HG03439 (cell line): ENCODE measurements around the gene OVOL3.
"Not testable (repeated sequence)": the region's sequence is repeated elsewhere in the genome, so short reads cannot be mapped to it uniquely, and the experiment has no call there.

Experiments used
- ATAC-seq: cut with Tn5 transposase; IDR thresholded peaks from one replicate; pipeline ENCODE4 v1.9.1; 2021; ENCODE audit warnings: mild to moderate bottlenecking, moderate library complexity; ENCODE audit not compliant: unreplicated experiment

OVOL3 gene

DNA sequence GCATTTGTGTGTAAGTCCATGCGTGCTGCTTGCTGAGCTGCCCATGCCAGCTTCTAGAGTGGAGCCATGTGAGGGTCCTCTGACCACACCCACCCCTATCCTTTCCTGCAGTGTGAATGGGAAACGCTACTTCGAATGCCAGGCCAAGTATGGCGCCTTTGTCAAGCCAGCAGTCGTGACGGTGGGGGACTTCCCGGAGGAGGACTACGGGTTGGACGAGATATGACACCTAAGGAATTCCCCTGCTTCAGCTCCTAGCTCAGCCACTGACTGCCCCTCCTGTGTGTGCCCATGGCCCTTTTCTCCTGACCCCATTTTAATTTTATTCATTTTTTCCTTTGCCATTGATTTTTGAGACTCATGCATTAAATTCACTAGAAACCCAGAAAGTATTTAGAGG is 14.6 kb downstream of the OVOL3 start:
- ATAC-seq: no peak

DNA sequence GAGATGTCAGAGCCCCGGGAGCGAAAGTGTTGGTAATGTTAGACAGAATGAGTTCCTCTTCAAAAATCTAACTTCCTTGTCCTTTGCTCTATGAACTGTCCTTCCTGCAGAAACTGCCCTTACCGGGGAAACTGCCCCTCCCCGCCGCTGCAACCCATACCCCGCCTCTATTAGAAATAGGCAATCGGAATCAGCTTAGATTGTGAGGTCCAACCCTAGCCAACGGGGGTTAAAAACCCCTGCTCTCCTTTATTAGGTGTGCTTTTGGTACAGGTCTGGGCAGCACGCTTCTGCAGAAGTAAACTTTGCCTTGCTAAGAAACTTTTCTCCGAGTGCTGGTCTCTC is 17.4 kb downstream of the OVOL3 start:
- no peak for ATAC-seq

DNA sequence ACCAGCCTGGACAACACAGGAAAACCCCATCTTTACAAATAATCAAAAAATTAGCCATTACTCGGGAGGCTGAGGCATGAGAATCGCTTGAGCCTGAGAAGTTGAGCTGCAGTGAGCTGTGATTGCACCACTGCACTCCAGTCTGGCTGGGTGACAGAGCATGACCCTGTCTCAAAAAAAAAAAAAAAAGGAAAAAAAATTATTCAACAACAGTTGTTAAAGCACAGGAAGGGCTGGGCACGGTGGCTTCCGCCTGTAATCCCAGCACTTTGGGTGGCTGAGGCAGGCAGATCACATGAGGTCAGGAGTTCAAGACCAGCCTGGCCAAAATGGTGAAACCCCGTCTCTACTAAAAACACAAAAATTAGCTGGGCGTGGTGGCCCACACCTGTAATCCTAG is 20.3 kb downstream of the OVOL3 start:
- not testable (repeated sequence) for ATAC-seq

DNA sequence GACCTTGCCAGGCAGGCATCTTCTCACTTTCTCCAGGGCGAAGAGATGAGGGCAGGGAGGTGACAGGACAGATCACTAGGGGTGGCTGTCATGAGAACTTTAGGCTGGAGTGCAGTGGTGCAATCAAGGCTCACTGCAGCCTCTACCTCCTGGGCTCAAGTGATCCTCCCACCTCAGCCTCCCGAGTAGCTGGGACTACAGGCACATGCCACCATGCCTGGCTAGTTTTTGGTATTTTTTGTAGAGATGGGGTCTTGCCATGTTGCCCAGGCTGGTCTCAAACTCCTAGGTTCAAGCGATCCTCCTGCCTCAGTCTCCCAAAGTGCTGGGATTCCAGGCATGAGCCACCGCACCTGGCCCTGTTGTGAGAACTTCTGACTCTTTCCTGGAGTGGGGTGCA is 23.9 kb downstream of the OVOL3 start:
- not testable (repeated sequence) for ATAC-seq

DNA sequence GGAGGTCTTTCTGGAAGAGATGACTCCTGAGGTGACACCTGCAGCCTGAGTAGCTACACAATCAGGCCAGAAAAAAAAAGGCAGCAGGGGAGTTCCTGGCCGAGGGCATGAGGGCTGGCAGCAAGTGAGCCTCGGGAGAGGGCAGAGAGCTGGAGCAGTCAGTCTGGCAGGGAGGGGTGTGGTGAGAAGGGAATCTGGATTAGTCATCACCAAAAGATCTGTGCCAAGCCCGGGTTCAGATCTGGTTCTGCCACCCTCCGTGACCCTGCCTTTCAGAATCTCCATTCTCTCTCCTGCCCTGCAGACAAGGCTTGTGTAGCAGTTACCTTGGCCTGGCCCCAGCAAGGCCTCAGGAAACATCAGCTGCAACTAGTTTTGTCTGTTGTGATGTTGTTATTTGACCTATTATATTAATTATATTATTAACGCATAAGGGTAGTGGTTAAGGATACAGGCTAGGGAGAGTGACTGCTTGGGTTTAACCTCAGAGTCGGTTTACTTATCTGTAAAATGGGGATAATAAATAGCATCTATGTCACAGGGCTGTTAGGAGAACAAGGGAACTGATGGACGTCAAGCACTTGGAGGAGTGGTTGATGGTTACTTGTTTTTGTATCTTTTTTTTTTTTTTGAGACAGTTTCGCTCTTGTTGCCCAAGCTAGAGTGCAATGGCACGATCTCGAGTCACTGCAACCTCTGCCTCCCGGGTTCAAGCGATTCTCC is 26.2 kb downstream of the OVOL3 start:
- ATAC-seq: no peak

DNA sequence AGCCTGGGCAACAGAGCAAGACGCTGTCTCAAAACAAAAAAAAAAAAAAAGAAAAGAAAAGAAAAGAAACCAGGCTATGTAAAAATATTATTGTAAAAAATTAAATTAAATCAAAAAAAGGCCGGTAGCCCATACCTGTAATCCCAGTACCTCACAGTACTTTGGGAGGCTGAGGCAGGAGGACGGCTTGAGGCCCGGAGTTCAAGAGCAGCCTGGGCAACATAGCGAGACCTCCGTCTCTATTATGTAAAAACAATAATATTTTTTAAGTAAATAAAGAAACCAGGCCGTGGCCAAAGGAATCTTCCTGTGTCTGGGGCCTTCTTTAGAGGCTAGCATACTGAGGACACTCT is 28.2 kb downstream of the OVOL3 start:
- no peak for ATAC-seq

DNA sequence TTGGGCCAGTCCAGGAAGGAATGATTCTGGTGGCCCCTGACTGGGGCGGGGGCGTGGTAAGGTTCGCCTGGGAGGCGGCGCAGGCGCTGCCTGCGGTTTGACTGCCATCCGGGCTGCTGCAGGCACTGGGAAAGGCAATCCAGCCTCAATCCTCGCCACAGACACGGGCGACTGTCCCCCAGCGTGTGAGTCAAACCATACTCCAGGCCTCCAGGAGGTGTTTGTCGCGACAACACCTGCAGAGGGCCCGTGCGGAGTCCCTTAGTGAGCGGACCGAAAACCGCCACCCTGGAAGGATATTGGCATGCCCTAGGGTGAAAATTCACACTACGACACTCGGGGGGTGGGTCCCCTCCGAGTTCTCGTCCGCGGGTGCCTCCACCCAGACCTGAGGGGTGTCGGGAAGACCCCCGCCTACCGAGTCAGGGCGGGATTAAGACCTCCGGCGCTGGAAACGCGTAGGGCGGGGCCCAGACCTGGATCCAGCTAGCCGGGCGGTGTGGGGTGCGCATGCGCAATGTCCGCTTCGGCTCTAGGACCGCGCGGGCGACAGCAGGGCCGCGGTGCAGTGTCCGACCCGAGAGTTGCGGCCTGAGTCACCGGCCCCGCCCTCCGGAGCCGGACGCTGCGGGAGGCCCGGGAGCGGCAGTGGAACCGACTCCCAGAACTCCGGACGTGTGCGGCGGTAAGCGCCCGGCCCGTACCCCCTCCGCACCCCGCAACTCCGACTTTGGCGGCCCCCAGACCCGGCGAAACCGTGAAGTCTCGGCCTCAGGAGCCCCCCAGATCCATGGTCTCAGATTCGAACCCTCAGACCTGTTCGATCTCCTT is 28.7 kb downstream of the OVOL3 start, which contains the start of gene CAPNS1:
CAPNS1 (plus strand) TSS at position 594 of the 831 bp plus-strand sequence. CDS start 946 bp downstream, outside the sequence.
- ATAC-seq: peak; percentile 79

DNA sequence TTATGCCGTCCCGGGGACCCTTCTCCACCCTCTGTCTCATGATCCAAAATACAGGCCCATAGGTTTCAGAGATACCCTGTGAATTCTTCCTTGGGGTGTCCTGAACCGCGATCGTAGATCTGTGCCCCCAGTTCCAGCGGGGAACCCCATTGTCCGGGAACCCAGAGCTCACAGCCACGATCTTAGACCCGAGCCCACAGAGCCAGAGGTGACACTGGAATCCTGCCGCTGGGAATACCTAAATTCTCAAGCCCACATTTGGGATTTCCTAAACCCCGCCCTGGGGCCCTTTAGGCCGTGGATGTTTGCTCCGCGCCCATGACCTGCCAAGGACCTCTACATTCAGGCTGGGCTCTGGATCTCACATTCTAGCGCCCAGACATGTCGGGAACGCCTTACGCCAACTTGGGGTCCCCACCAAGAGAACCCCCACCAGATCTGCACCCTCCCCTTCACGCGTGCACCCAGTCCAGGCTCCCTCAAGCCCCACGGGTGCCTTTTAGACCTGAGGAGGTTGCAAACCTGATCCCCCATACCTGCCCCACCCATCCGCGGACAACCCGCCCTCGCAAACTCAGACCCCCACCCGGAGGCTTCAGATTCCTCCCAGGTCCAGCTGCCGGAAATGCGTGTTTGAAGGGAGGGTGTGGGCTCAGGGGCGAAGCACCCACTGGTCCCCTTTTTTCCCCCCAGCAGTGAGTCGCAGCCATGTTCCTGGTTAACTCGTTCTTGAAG is 29.5 kb downstream of the OVOL3 start:
- ATAC-seq: no peak

DNA sequence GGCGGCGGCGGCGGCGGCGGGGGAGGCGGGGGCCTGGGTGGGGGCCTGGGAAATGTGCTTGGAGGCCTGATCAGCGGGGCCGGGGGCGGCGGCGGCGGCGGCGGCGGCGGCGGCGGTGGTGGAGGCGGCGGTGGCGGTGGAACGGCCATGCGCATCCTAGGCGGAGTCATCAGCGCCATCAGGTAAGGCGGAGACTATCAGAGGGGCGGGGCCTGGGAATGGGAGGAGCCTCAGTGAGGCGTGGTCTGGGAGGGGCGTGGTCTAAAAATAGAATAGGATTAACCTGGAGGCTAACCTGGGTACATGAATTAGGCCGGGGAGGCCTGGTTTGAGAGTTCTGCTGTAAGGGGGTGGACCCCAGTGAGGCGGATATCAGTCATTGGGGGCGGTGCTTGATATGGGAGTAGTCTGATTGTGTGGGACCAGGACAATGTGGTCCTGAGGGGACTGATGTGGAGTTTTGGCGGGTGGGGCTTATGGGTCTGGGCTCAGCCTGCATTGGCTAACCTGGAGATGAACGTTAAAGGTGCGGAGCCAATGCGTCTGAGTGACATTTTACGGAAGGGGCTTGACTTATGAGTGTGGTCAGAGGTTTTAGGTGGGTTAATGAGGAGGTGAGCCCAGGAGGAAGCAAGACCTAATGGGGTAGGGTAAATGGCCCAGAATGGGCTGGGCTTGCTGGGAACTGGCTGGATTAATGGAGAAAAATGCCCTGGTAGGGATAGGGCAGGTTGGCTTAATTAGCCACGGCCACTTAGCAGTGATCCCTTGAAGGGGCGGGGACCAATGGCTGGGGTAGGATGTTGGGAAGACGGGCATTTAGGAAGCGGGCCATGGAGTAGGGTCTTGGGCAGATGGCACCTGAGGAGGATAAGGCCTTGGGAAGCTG is 30.3 kb downstream of the OVOL3 start:
- ATAC-seq: peak; percentile 45

DNA sequence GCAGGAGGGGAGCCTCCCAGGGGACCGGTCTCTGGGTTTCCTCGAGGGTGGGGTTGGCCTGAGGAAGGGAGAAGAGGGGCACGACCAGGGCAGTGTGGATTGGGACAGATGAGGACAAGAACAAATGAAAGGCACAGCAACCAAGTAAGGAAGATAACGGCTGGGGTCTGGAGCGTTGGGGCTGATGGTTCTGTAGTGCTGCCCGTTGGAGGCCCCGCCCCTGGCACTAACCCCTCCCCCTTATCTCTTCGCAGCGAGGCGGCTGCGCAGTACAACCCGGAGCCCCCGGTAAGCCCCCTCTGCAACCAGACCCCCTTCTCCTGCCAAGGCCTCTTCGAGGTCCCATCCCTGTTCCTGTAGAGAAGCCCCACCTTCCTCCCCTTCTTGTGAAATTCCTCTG is 31.1 kb downstream of the OVOL3 start:
- ATAC-seq: no peak

DNA sequence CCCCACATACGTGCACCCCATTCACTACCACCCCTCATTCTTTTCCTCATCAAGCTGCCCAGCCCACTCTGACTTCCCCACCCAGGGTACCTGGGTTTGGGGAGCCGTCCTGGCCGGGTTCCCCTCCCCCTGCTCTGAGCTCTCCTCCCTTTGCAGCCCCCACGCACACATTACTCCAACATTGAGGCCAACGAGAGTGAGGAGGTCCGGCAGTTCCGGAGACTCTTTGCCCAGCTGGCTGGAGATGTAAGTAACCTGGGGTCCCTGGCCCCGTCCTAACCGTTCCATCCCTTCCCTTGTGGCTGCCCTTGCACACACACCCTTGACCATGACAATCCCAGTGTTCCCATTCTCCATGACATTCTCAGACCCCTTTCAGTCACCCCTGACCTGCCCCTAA is 31.6 kb downstream of the OVOL3 start:
- ATAC-seq: no peak

DNA sequence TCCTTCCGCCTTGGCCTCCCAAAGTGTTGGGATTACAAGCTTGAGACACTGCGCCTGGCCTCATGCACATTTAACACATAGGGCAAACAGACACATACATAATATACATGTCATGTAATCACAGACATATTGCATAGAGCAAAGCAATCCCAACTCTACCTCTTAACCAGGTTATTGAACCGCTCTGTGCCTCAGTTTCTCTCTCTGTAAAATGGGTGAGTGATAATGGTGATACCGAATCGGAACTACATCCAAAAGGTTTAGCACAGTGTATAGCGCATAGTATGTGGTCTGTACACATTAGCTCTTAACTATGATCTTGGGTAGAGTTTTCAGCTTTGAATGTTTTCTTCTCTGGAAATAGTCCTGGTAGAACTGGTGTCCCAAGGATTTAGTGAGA is 33.7 kb downstream of the OVOL3 start:
- ATAC-seq: no peak

DNA sequence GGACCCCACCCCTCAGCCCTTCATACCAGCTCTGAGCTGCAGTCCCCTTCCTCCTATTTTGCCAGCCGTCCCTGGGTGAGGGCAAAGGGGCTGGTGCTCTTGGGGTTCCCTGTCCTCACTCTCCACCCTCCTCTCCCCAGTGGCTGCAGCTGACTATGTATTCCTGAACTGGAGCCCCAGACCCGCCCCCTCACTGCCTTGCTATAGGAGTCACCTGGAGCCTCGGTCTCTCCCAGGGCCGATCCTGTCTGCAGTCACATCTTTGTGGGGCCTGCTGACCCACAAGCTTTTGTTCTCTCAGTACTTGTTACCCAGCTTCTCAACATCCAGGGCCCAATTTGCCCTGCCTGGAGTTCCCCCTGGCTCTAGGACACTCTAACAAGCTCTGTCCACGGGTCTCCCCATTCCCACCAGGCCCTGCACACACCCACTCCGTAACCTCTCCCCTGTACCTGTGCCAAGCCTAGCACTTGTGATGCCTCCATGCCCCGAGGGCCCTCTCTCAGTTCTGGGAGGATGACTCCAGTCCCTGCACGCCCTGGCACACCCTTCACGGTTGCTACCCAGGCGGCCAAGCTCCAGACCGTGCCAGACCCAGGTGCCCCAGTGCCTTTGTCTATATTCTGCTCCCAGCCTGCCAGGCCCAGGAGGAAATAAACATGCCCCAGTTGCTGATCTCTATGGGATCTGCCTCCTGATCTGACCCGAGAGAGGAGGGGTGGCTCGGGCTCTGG is 38.9 kb downstream of the OVOL3 start:
- ATAC-seq: no peak

DNA sequence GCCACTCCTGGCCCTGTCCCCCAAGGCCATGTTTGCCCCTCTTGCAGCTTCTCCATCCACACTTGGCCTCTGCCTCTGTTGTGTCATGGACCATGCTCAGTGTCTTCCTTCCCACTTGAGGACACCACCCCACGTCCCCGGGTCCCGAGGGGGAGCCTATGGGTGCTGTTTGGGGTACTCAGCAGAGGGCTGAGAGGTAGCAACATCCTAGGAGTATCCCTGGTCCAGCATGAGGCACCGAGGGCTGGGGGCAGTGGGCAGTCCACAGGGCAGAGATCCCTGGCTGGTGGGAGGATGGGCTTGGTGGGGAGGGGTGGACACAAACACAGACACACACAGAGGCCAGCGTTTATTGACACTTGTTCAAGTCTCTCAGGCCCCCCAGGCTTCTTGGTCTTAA is 39.6 kb downstream of the OVOL3 start:
- ATAC-seq: no peak

DNA sequence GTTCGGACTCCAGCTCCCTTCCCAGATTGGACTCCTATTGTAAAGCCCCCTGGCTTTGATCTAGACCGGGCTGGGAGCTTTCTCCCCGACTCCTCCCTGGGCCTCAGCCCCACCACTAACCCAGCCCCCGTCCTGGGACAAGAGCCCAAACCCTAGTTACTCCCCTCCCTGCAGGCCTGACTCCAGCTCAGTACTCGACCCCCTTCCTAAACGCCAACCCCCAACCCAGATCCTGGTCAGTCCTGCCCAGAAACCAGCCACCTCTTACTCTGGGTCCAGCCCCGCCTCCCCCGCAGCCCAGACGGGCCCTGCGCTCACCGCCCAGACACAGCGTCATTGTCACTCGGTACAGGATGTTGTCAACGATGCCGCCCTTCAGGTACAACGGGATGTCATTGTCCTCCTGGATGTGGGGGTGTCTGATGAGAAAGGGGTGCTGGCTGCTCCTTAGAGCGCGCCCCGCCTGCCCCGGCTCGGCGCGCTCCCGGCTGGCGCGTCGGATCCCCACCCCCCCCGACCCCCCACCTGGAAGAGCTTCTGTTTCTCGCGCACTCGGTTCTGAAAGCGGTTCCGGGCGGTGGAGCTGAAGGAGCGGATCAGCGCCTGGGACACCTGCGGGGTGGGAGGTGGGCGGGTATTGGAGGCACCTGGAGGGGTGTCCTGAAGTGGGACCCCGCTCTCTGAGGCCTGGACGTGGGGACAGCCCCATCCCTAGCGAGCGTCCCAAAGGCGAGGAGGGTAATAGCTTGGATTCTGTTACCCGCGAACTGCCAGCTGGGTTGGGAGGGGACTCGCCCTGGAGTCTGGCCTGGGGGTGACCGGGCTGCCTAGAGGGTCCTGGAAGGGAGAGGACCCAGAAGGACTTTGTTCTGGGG is 40.4 kb downstream of the OVOL3 start:
- no peak for ATAC-seq

DNA sequence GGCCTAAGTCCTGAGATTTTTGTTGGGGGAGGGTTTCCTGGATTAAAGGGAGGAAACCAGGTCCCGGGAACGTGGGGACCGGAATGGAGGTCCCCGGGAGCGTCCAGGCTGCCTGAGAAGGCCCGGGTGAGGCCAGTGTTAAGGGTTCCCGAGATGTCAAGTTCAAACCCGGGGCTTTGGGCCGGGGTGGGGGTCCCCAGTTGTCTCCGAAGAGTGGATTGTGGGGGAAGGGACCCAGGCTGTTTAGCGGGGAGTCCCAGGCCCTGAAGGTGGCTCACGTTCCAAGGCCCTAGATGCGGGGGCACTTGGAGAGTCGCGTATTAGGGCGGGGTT is 41.0 kb downstream of the OVOL3 start:
- no peak for ATAC-seq

DNA sequence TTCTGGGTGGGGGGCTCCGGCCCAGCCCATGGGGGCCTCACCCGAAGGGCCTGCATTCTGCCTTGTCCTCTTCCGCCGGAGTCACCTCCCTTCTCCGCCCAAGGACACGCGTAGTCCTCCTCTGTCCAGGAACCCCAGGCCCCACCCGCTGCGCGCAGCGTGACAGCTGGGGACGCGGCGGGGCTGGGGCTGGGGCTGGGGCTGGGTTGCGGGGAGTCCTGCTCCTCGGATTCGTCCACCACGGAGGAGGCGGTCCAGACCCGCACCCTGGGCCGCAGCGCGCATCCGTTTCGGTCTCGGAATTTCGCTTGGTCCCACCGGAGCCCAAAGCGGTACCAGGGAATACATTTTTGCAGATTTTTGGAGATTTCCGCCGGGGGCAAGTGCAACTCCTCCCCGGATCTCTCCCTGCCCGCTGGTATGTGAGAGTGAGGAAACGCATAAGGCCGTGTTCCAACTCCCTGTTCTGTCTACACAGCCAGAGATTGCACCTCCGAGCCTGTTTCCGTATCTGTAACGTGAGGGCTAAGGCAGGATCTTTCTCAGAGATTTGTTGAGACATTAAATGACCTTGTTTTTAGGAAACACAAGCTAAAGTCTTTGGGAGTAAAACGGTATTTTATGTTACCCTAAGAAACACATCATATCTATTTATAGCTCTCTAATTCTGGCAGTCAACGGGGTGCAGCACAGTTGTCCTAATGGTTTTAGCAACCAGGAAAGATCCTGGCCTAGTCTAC is 41.6 kb downstream of the OVOL3 start, which contains the start of gene COX7A1:
COX7A1 (minus strand) TSS at position 96 of the 740 bp plus-strand sequence; CDS start at position 56, 40 bp downstream.
- ATAC-seq: no peak

DNA sequence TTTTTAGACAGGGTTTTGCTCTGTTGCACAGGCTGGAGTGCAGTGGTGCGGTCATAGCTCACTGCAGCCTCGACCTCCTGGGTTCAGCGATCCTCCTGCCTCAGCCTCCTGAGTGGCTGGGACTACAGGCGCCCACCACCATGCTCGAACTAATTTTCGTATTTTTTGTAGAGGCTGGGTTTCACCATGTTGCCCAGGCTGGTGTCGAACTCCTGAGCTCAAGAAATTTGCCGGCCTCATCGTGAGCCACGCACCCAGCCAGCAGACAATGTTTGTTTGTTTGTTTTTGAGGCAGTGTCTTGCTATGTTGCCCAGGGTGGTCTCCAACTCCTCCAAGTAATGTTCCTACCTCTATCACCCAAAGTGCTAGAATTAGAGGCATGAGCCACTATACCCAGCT is 42.2 kb downstream of the OVOL3 start:
- ATAC-seq: no peak
